ENCODE results near the gene PDE3B. TPM values are rescaled to one million over a fixed set of nuclear protein-coding genes. Genes with fewer than 3 reads are reported as not detected.
A peak's percentile ranks its signal among the peaks of the same experiment; 100 is the strongest.

PDE3B gene
- polyA plus RNA-seq, 4 donors = 6.8 to 8.8 (median 7.3) TPM

DNA sequence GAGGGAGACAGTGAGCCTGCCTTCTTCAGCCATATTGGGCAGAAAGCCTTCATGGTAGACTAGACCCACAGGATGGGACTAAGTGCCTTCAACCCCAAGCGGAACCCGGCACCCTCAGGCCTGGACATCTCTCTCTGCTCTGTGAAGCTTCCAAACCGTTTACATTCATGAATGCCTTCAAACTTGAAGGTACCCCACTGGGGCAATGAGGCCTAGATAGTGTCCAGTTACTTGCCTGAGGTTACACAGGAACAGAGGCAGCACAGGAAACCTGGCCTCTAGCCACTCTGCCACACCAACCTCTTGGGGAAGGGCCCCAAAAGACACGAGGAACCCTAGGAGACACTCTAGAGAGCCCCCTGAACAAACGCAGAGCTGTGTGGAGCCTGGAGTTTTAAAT is 263.0 kb downstream of the PDE3B start:
- no peak for DNase-seq (ENCODE audit: low read depth in 4 of 4, low spot score in 2 of 4)

DNA sequence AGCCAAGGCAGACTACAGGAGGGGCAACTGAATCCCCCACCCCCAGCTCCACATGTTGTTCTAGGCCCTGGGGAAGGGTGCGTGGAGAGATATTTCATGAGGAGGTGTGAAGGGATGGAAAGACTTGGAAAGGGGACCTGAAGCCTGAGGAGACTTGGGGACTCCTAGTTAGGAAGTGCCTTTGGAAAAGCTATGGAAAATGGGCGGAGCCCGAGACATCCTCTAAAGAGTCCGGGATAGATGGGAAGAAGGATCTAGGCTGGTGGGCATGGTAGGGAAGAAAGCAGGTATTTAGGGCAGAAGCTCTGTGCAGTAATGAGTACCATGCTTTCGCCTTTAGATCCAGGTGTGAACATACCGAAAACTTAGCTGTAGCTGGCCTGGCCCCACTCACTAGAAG is 263.4 kb downstream of the PDE3B start:
- no peak for DNase-seq (ENCODE audit: low read depth in 4 of 4, low spot score in 2 of 4)

- DNase-seq (ENCODE audit: low read depth in 4 of 4, low spot score in 2 of 4) = peak in 1 of 4 donors; percentile 32
Observed at GRCh38 chr11:14907411-14908213, 264.0 kb downstream of the PDE3B start.

GRCh38 chr11:14908214-14908880 is 264.7 kb downstream of the PDE3B start:
- DNase-seq (ENCODE audit: low read depth in 4 of 4, low spot score in 2 of 4) = peak in 1 of 4 donors; percentile 36

DNA sequence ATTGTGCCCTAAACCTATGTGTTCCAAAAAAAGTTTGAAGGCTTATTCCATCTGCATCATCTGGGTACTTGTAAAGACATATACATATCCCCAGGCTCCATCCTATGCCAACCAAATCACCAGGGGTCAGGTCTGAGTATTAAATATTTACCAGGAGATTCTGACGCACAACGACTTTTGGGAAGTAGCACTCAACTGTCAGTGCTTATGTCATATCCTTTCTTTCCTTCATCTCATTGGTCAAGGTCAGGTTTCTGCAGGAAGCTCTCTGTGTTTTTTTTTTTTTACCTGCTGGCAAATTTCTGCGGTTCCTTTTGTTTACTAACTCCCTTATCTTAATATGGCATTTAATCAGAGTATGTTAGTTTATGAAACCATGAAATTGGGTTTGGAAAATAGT is 270.9 kb downstream of the PDE3B start:
- DNase-seq (ENCODE audit: low read depth in 4 of 4, low spot score in 2 of 4) = no peak

DNA sequence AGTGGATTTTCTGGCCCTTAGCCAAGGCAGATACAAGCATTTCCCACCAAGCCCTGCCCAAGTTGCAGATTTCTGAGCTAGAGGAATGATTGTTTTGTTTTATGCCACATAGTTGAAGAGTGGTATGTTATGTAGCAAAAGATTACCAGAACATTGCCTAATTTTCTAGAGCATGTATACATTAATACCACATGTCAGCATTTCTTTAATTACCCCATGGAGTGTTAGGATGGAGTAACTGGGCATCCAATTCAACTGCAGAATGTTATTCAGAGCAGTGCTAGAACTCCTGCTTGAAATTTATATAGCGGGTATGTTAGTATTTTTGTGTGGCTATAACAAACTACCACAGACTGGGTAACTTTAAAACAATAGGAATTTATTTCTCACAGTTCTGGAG is 272.8 kb downstream of the PDE3B start:
- DNase-seq (ENCODE audit: low read depth in 4 of 4, low spot score in 2 of 4) = no peak

Other genes with a start within 250 kb of the PDE3B start
- gene COPB1, start 144.0 kb upstream of the PDE3B start, polyA plus RNA-seq (ENCODE audit: insufficient read length in 4 of 4) = 100 to 1,000 TPM; 123 to 167 (median 144) TPM
- 100 to 1,000 TPM; 162 to 187 (median 172) TPM for gene PSMA1, start 123.4 kb upstream of the PDE3B start, polyA plus RNA-seq (ENCODE audit: insufficient read length in 4 of 4)
- gene CYP2R1, start 248.4 kb downstream of the PDE3B start, polyA plus RNA-seq (ENCODE audit: insufficient read length in 4 of 4) = 10 to 100 TPM; 20.3 to 25.9 (median 21.4) TPM

All from left renal cortex interstitium (tissue), 4 donors.